SK-N-SH treated with all-trans-retinoic acid at 6 μM for 48 hours (cell line): ENCODE measurements around the gene FAAH2.

Experiments
- ARNTL ChIP-seq: fragments of 450-650 bp; formaldehyde crosslinking; IDR thresholded peaks from 2 replicates; pipeline ENCODE4 v1.5.0; 2020; ENCODE audit warnings: low read depth, mild to moderate bottlenecking, moderate library complexity, borderline replicate concordance
- PPARA ChIP-seq: fragments of 250-450 bp; sonication (Bioruptor Pico); IDR thresholded peaks from 2 replicates; pipeline ENCODE4 v1.5.0; 2020; ENCODE audit warnings: mild to moderate bottlenecking, borderline replicate concordance
- RARB ChIP-seq: fragments of 250-450 bp; sonication (Bioruptor Pico); IDR thresholded peaks from 2 replicates; pipeline ENCODE4 v1.8.0; 2021; ENCODE audit warnings: mild to moderate bottlenecking, moderate library complexity
- ZFP30 ChIP-seq: fragments of 450-650 bp; formaldehyde crosslinking; IDR thresholded peaks from 2 replicates; pipeline ENCODE4 v1.5.0; 2022; ENCODE audit warnings: mild to moderate bottlenecking, moderate library complexity

- TF ChIP-seq ARNTL (CRISPR knock-in tag) (no peak), RARB (CRISPR knock-in tag) (no peak), ZFP30 (CRISPR knock-in tag) (no peak), PPARA (CRISPR knock-in tag) (no peak)
These were observed 119.6 kb downstream of the FAAH2 start for GRCh38 chrX:57406149-57406548.
